SKM-1 treated with dmso at 0.1 percent for 144 hours (cell line): ENCODE data around the gene CYP1A2.
"Not testable (repeated sequence)": the region's sequence is repeated elsewhere in the genome, so short reads cannot be mapped to it uniquely, and the experiment has no call there.

Source experiments
- DNase-seq: peaks from one replicate; lab custom pipeline; 2025; ENCODE audit not compliant: unreplicated experiment; lab: John Stamatoyannopoulos, UW

Gene CYP1A2

GRCh38 chr15:74748322-74748946, at the start of gene CYP1A2:
CYP1A2 (plus strand) TSS chr15:74748845; CDS start chr15:74749739, 894 bp downstream.
- no peak for DNase-seq

GRCh38 chr15:74709011-74709410, 39.6 kb upstream of the CYP1A2 start:
- no peak for DNase-seq

- DNase-seq = no peak
Measured at GRCh38 chr15:74709892-74710291, 38.8 kb upstream of the CYP1A2 start.

- no peak for DNase-seq
Measured at GRCh38 chr15:74710319-74711094, 38.1 kb upstream of the CYP1A2 start.

- no peak for DNase-seq
Measured at GRCh38 chr15:74712311-74712710, 36.3 kb upstream of the CYP1A2 start.

- peak; percentile 86 for DNase-seq
Measured at GRCh38 chr15:74716651-74717050, 32.0 kb upstream of the CYP1A2 start.

GRCh38 chr15:74722591-74722990, 26.1 kb upstream of the CYP1A2 start:
- no peak for DNase-seq

- no peak for DNase-seq
Measured at GRCh38 chr15:74723187-74723586, 25.5 kb upstream of the CYP1A2 start.

GRCh38 chr15:74723754-74724334, 24.8 kb upstream of the CYP1A2 start:
- peak; percentile 64 for DNase-seq

GRCh38 chr15:74724570-74725224, 23.9 kb upstream of the CYP1A2 start:
- DNase-seq = no peak

GRCh38 chr15:74725225-74725774, 23.3 kb upstream of the CYP1A2 start, which contains the start of gene CYP1A1:
CYP1A1 (minus strand) TSS chr15:74725528; CDS start chr15:74723097, 2,431 bp downstream.
- no peak for DNase-seq

- DNase-seq = peak; percentile 34
Measured at GRCh38 chr15:74725845-74726773, 22.5 kb upstream of the CYP1A2 start.

- no peak for DNase-seq
Measured at GRCh38 chr15:74726774-74727164, 21.9 kb upstream of the CYP1A2 start.

GRCh38 chr15:74727727-74728126, 20.9 kb upstream of the CYP1A2 start:
- no peak for DNase-seq

- DNase-seq = not testable (repeated sequence)
Measured at GRCh38 chr15:74728699-74729098, 19.9 kb upstream of the CYP1A2 start.

GRCh38 chr15:74729372-74729771, 19.3 kb upstream of the CYP1A2 start:
- DNase-seq = not testable (repeated sequence)

GRCh38 chr15:74730619-74731316, 17.9 kb upstream of the CYP1A2 start:
- no peak for DNase-seq

GRCh38 chr15:74732846-74733245, 15.8 kb upstream of the CYP1A2 start:
- DNase-seq = no peak

GRCh38 chr15:74733269-74733668, 15.4 kb upstream of the CYP1A2 start:
- DNase-seq = no peak

GRCh38 chr15:74735305-74735704, 13.3 kb upstream of the CYP1A2 start:
- no peak for DNase-seq
